ENCODE measurements around the gene CGA. TPM values are rescaled to one million over a fixed set of nuclear protein-coding genes. Genes with fewer than 3 reads are reported as not detected.
A peak's percentile ranks its signal among the peaks of the same experiment; 100 is the strongest.

The CGA gene
- total RNA-seq, 1 donor from 2014 or later: not detected

DNA sequence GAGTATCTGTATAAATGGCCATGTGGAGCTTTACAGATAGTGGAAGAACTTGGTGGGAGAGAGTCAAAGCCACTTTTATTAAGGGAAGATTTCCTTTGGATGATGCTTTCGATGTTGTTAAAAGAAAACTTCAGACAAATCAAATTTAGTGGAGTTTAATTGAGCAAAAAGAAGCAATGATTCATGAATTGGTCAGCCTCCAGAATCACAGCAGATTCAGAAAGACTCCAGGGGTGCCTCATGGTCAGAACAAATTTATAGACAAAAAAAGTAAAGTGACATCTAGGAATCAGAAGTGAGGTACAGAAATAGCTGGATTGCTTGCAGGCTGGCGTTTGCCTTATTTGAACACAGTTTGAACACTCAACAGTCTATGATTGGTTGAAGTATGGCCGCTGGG, 5.3 kb upstream of the CGA start:
- TF ChIP-seq, protein P1, sequence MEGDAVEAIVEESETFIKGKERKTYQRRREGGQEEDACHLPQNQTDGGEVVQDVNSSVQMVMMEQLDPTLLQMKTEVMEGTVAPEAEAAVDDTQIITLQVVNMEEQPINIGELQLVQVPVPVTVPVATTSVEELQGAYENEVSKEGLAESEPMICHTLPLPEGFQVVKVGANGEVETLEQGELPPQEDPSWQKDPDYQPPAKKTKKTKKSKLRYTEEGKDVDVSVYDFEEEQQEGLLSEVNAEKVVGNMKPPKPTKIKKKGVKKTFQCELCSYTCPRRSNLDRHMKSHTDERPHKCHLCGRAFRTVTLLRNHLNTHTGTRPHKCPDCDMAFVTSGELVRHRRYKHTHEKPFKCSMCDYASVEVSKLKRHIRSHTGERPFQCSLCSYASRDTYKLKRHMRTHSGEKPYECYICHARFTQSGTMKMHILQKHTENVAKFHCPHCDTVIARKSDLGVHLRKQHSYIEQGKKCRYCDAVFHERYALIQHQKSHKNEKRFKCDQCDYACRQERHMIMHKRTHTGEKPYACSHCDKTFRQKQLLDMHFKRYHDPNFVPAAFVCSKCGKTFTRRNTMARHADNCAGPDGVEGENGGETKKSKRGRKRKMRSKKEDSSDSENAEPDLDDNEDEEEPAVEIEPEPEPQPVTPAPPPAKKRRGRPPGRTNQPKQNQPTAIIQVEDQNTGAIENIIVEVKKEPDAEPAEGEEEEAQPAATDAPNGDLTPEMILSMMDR (IDR thresholded peaks at IDR 0.05; ENCODE audit: insufficient read depth, low read length, severe bottlenecking): no peak
- H3K4me3 ChIP-seq (ENCODE audit: low read depth, low read length): no peak overlapping the region
- no peaks in the 10 kb centered on the region for H3K36me3 ChIP-seq (ENCODE audit: control insufficient read depth, insufficient read depth, low read length)
- H3K27me3 ChIP-seq (ENCODE audit: control insufficient read depth, insufficient read depth, low read length): no peaks in the 10 kb centered on the region
- DNase-seq (ENCODE audit: low read depth) (no peak), FAIRE-seq (no peak)

DNA sequence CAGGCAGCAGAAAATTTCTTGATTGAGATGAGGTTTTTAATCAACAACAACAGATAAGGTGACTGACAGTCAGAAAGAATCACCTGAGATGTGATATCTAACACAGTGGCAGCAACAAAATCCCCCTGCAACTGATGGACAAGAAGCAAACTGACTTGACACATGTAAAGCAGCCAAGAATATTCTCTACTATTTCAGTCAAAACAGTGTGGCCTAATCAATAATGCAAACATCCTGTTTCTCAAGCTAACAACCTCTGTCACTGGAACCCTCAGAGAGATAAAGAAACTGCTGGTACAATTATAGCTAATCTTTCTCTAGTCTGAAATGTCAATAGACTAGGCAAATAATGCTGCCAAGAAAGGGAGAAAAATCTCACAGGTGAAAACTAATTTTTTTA, 4.6 kb upstream of the CGA start:
- Histone ChIP-seq H3K36me3 (ENCODE audit: control insufficient read depth, insufficient read depth, low read length) (no peaks in the 10 kb centered on the region), H3K27me3 (ENCODE audit: control insufficient read depth, insufficient read depth, low read length) (no peaks in the 10 kb centered on the region), H3K4me3 (ENCODE audit: low read depth, low read length) (no peak overlapping the region)
- TF ChIP-seq, protein P1 (IDR thresholded peaks at IDR 0.05; ENCODE audit: insufficient read depth, low read length, severe bottlenecking): no peak
- DNase-seq (ENCODE audit: low read depth) (no peak), FAIRE-seq (no peak)

DNA sequence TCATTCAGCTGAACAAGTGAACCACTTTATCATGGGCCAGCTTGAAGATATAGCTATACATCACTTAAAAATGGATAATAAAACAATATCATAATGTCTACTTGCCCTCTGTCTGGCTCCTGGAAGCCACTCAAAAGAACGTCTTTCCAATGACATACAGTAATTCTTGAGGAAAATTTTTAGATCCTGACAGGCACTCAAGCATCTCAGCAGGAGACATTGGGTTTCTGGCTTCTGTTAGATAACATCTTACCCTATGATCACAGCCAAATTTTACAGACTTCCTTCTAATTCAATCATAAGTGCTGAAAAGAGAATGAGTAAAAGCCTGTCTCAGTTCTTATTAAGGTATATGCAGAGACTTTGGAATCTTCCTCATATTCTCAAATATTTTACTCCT, 330 bp downstream of the CGA start:
- H3K27me3 ChIP-seq (ENCODE audit: control insufficient read depth, insufficient read depth, low read length): no peaks in the 10 kb centered on the region
- FAIRE-seq: no peak
- TF ChIP-seq, protein P1 (IDR thresholded peaks at IDR 0.05; ENCODE audit: insufficient read depth, low read length, severe bottlenecking): no peak

DNA sequence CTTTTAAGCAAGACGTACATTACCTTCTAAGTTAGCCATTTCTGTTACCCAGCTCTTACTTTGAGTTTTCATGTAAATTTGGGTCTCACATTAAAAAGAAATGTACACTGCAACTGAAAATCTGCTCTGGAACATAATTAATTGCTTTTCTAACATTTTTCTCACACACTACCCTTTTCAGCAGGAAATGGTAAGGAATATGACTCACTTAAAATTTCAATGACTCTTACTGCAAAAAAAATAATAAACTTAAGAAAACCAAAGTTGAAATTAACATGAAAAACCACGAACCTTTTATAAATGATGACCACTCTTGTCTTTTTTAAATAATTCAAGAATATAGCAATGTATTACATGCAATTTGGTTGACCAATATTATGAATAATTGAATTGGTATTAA, 1.3 kb downstream of the CGA start:
- H3K27me3 ChIP-seq (ENCODE audit: control insufficient read depth, insufficient read depth, low read length): no peaks in the 10 kb centered on the region
- DNase-seq (ENCODE audit: low read depth): peak; percentile 12
- no peaks in the 10 kb centered on the region for H3K36me3 ChIP-seq (ENCODE audit: control insufficient read depth, insufficient read depth, low read length)
- no peak for FAIRE-seq
- H3K4me3 ChIP-seq (ENCODE audit: low read depth, low read length): no peak overlapping the region
- TF ChIP-seq, protein P1 (IDR thresholded peaks at IDR 0.05; ENCODE audit: insufficient read depth, low read length, severe bottlenecking): no peak

More for the DNA sequence above, 330 bp downstream of the CGA start:
- H3K4me3 ChIP-seq (ENCODE audit: low read depth, low read length): no peak overlapping the region
- no peaks in the 10 kb centered on the region for H3K36me3 ChIP-seq (ENCODE audit: control insufficient read depth, insufficient read depth, low read length)
- no peak for DNase-seq (ENCODE audit: low read depth)

DNA sequence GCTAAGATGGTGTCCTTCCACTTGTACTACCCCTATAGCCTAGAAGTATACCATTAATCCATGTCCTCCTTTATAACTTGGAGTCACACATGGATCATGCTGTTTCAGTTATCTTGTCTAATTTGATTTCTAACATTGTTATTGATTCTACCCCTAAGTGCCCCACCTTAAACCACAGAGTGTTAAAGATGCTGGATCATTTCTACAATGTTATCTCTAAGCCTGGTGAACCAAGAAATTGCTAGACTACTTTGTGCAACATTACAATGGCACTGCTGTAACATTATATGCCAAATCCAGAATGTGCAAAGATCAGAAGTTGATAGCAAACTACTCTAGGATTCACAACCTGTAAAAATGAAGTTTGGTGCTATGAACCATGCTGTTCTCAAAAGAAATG, 1.7 kb downstream of the CGA start:
- FAIRE-seq (no peak), DNase-seq (ENCODE audit: low read depth) (no peak)
- no peak overlapping the region for H3K4me3 ChIP-seq (ENCODE audit: low read depth, low read length)
- no peaks in the 10 kb centered on the region for H3K36me3 ChIP-seq (ENCODE audit: control insufficient read depth, insufficient read depth, low read length)
- TF ChIP-seq, protein P1 (IDR thresholded peaks at IDR 0.05; ENCODE audit: insufficient read depth, low read length, severe bottlenecking): no peak
- no peaks in the 10 kb centered on the region for H3K27me3 ChIP-seq (ENCODE audit: control insufficient read depth, insufficient read depth, low read length)

DNA sequence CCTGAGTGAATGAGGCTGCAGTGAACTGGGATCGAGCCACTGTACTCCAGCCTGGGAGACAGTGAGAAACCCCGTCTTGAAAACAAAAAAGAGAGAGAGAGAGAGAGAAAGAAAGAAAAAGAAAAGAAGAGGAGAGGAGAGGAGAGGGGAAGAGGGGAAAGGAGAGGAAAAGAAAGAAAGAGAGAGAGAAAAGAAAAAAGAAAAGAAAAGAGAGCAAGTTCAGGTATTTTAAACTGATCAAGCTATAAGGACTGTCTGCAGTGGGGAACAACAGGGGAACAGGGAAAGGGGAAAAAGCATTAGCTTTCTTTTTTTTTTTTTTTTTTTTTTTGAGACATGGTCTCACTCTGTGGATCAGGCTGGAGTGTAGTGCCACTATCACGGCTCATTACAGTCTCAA, 2.5 kb downstream of the CGA start:
- Histone ChIP-seq H3K27me3 (ENCODE audit: control insufficient read depth, insufficient read depth, low read length) (no peaks in the 10 kb centered on the region), H3K4me3 (ENCODE audit: low read depth, low read length) (no peak overlapping the region), H3K36me3 (ENCODE audit: control insufficient read depth, insufficient read depth, low read length) (no peaks in the 10 kb centered on the region)
- FAIRE-seq (no peak), DNase-seq (ENCODE audit: low read depth) (no peak)
- TF ChIP-seq, protein P1 (IDR thresholded peaks at IDR 0.05; ENCODE audit: insufficient read depth, low read length, severe bottlenecking): no peak
